B cell (primary cell): ENCODE results near the gene ARSD. TPM values are rescaled to one million over a fixed set of nuclear protein-coding genes. Genes with fewer than 3 reads are reported as not detected.

ENCODE experiments used
- ATAC-seq: fragments of 200-7000 bp; cut with Tn5 transposase; one replicate; pipeline ENCODE4 v1.10.0; 2021; ENCODE audit warnings: low read depth, mild to moderate bottlenecking, moderate number of reproducible peaks, moderate library complexity
- CTCF ChIA-PET: fragments of 350-600 bp; sonication (Branson Sonifier 250); formaldehyde crosslinking; loops from one replicate; lab custom pipeline; 2021; ENCODE audit warnings: antibody characterized with exemption, inconsistent platforms; lab: Charles Lee
- POLR2A ChIA-PET: fragments of 350-600 bp; sonication (Branson Sonifier 250); formaldehyde crosslinking; loops from one replicate; lab custom pipeline; 2021; ENCODE audit warnings: antibody characterized with exemption; lab: Charles Lee
- DNase-seq: peaks from one replicate; pipeline ENCODE4 v3.0.0; 2013
- H2AFZ ChIP-seq: 2 replicates; pipeline ENCODE4 v1.6.1; 2012; ENCODE audit warnings: mild to moderate bottlenecking, low read depth, low read length; ENCODE audit not compliant: insufficient read depth, poor library complexity, severe bottlenecking
- H3K27ac ChIP-seq, 2 donors: 1 replicate in 1 of 2; 2 replicates in 1 of 2; pipeline ENCODE4 v1.5.1; 2012 to 2013; ENCODE audit warnings: low read length in 2 of 2, mild to moderate bottlenecking in 2 of 2, moderate library complexity in 1 of 2
- H3K27me3 ChIP-seq, 4 experiments: fragments of 200-600 bp in 1 of 4; sonication (generic) in 1 of 4; replicated peaks in 1 of 4; 1 replicate in 2 of 4; 2 replicates in 2 of 4; pipeline versions ENCODE4 v1.6.1 to v1.7.0; 2013 to 2016; ENCODE audit warnings: low read length in 3 of 4, mild to moderate bottlenecking in 2 of 4, mixed read lengths in 1 of 4, moderate library complexity in 1 of 4; ENCODE audit not compliant: insufficient read depth in 4 of 4, control insufficient read depth in 3 of 4; ENCODE audit errors: control extremely low read depth in 1 of 4
- H3K36me3 ChIP-seq, 2 experiments: replicated peaks in 1 of 2; 1 replicate in 1 of 2; 2 replicates in 1 of 2; pipeline versions ENCODE4 v1.6.1 to v1.7.1; 2013; ENCODE audit warnings: low read length in 1 of 2; ENCODE audit not compliant: insufficient read depth in 2 of 2, control insufficient read depth in 1 of 2; ENCODE audit errors: control extremely low read depth in 1 of 2, extremely low read depth in 1 of 2
- H3K4me1 ChIP-seq, 2 donors: fragments of 200-600 bp in 1 of 2; sonication (generic) in 1 of 2; 1 replicate in 1 of 2; 2 replicates in 1 of 2; pipeline versions ENCODE4 v1.5.1 to v1.6.1; 2013 to 2017; ENCODE audit warnings: low read length in 2 of 2; ENCODE audit not compliant: control insufficient read depth in 2 of 2, insufficient read depth in 2 of 2
- H3K4me2 ChIP-seq: replicated peaks from 2 replicates; pipeline ENCODE3; 2012; ENCODE audit warnings: mild to moderate bottlenecking, low read depth, low read length; ENCODE audit not compliant: poor library complexity, severe bottlenecking
- H3K4me3 ChIP-seq, 5 experiments: fragments of 200-600 bp in 1 of 5; sonication (generic) in 1 of 5; 1 replicate in 3 of 5; 2 replicates in 2 of 5; pipeline versions ENCODE4 v1.5.1 to v1.7.0; 2011 to 2016; ENCODE audit warnings: low read length in 4 of 5, mild to moderate bottlenecking in 4 of 5, low read depth in 2 of 5, control low read depth in 1 of 5, moderate library complexity in 1 of 5; ENCODE audit not compliant: insufficient read depth in 1 of 5; ENCODE audit errors: control extremely low read depth in 1 of 5, extremely low read depth in 1 of 5
- H3K79me2 ChIP-seq: fragments of 200-600 bp; sonication (generic); one replicate; pipeline ENCODE4 v1.6.0; 2016; ENCODE audit warnings: low read length; ENCODE audit not compliant: control insufficient read depth, insufficient read depth
- H3K9ac ChIP-seq: fragments of 200-600 bp; sonication (generic); 2 replicates; pipeline ENCODE4 v1.6.1; 2017; ENCODE audit warnings: mild to moderate bottlenecking, low read length, moderate library complexity
- H3K9me3 ChIP-seq, 3 donors: one replicate each; pipeline versions ENCODE4 v1.6.1 to v1.7.1; 2013; ENCODE audit warnings: low read length in 2 of 3; ENCODE audit not compliant: control insufficient read depth in 2 of 3, insufficient read depth in 1 of 3; ENCODE audit errors: control extremely low read depth in 1 of 3
- H4K20me1 ChIP-seq: 2 replicates; pipeline ENCODE4 v1.6.0; 2012; ENCODE audit warnings: mild to moderate bottlenecking, low read length; ENCODE audit not compliant: insufficient read depth, control insufficient read depth, poor library complexity, severe bottlenecking
- H3K27ac Mint-ChIP-seq: one replicate; pipeline ENCODE4 v1.8.0; 2021; ENCODE audit warnings: mixed read lengths
- H3K27me3 Mint-ChIP-seq: one replicate; pipeline ENCODE4 v1.8.0; 2021; ENCODE audit warnings: mixed read lengths
- H3K4me1 Mint-ChIP-seq: one replicate; pipeline ENCODE4 v1.8.0; 2021; ENCODE audit warnings: mixed read lengths
- H3K4me3 Mint-ChIP-seq: one replicate; pipeline ENCODE4 v1.8.0; 2021; ENCODE audit warnings: mixed read lengths
- H3K9me3 Mint-ChIP-seq: one replicate; pipeline ENCODE4 v1.8.0; 2022; ENCODE audit warnings: mixed read lengths; ENCODE audit not compliant: insufficient read depth
- EZH2 ChIP-seq: IDR thresholded peaks from 2 replicates; pipeline ENCODE4 v1.6.1; 2012; ENCODE audit warnings: borderline replicate concordance, low read depth, mild to moderate bottlenecking, moderate library complexity, low read length; ENCODE audit not compliant: insufficient read depth, poor library complexity, severe bottlenecking
- WGBS: methylation state at CpG from one replicate; pipeline ENCODE4 v1.1.5; 2013; ENCODE audit warnings: missing lambda C conversion rate; ENCODE audit not compliant: insufficient coverage; 5-methylcytosine and 5-hydroxymethylcytosine counted together
- intact Hi-C: fragments of 100-400 bp; cut with micrococcal nuclease; formaldehyde crosslinking; loops from one replicate; pipeline ENCODE4 v1.10.0; 2022
- polyA plus RNA-seq: library from polyadenylated mRNA; depleted of rRNA; stranded (reverse); fragments of >200 nt; gene quantifications from 2 replicates; pipeline ENCODE4 v1.2.3, GENCODE V29; 2012
- total RNA-seq, 2 donors: library from RNA; stranded (reverse); fragments of 120-200 nt in 1 of 2; gene quantifications; 1 replicate in 1 of 2; 2 replicates in 1 of 2; pipeline versions ENCODE4 v1.2.3 to v1.2.4, GENCODE V29; 2013 to 2022
- TF ChIP-seq, protein P1 (sequence below): fragments of 200-600 bp; IDR thresholded peaks from one replicate; pipeline ENCODE4 v1.8.0; 2022; ENCODE audit warnings: antibody characterized with exemption, mild to moderate bottlenecking

Gene ARSD
- total and polyA plus RNA-seq, 2 donors (not counting 1 experiment from before 2014, with no cell fraction given): 2.7 to 13.3 TPM

- DNase-seq (no peak), ATAC-seq (no peak)
- no peak overlapping the region for H3K27ac Mint-ChIP-seq
- intact Hi-C loops: no loop called here
- no peak overlapping the region for H2AFZ ChIP-seq
- H3K9me3 Mint-ChIP-seq: no peaks in the 10 kb centered on the region
- ChIA-PET CTCF (no interaction called here), POLR2A (no interaction called here)
- no peak overlapping the region for H3K27ac ChIP-seq
- no peaks in the 10 kb centered on the region for H3K36me3 ChIP-seq
- peaks cover 3% of the 10 kb centered on the region for H3K4me1 Mint-ChIP-seq
- H3K4me2 ChIP-seq: no peak overlapping the region
- no peaks in the 10 kb centered on the region for H3K79me2 ChIP-seq
- H3K9me3 ChIP-seq: peaks cover 0 to 5% (median 0%) of the 10 kb centered on the region in 3 donors
- H4K20me1 ChIP-seq: no peaks in the 10 kb centered on the region
- no peaks in the 10 kb centered on the region for H3K4me1 ChIP-seq
- H3K27me3 ChIP-seq: no peaks in the 10 kb centered on the region
- TF ChIP-seq, protein P1, sequence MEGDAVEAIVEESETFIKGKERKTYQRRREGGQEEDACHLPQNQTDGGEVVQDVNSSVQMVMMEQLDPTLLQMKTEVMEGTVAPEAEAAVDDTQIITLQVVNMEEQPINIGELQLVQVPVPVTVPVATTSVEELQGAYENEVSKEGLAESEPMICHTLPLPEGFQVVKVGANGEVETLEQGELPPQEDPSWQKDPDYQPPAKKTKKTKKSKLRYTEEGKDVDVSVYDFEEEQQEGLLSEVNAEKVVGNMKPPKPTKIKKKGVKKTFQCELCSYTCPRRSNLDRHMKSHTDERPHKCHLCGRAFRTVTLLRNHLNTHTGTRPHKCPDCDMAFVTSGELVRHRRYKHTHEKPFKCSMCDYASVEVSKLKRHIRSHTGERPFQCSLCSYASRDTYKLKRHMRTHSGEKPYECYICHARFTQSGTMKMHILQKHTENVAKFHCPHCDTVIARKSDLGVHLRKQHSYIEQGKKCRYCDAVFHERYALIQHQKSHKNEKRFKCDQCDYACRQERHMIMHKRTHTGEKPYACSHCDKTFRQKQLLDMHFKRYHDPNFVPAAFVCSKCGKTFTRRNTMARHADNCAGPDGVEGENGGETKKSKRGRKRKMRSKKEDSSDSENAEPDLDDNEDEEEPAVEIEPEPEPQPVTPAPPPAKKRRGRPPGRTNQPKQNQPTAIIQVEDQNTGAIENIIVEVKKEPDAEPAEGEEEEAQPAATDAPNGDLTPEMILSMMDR: no peak
- no peak for TF ChIP-seq EZH2
- no peak overlapping the region for H3K4me3 Mint-ChIP-seq
- H3K4me3 ChIP-seq: no peak overlapping the region
- no peak overlapping the region for H3K9ac ChIP-seq
- H3K27me3 Mint-ChIP-seq: no peaks in the 10 kb centered on the region
- WGBS: 100% methylated on average over 1 of the region's 14 CpGs
Observed at GRCh38 chrX:2967584-2967983, 38.4 kb upstream of the ARSD start.

DNA sequence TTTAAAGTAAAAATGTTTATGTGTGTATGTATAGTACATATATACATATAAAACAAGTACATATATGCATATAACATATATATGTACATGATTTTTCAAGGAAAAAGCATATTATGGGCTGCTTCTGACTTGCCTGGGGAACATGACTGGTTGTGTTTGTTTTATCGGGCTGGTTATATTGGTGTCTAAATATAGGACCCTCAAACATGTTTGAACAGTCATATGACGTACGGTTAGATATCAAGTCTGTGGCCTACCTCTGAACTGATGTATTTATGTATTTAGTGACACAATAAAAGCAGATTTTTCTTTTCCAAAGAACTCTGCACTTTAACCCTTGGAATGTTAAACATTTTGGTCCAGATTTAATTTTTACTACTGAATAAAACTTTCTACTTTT, 37.9 kb upstream of the ARSD start:
- Histone ChIP-seq H3K79me2 (no peaks in the 10 kb centered on the region), H2AFZ (no peak overlapping the region), H3K4me3 (no peak overlapping the region), H4K20me1 (no peaks in the 10 kb centered on the region), H3K9me3 (peaks cover 0 to 5% (median 0%) of the 10 kb centered on the region in 3 donors), H3K4me2 (no peak overlapping the region), H3K27ac (no peak overlapping the region), H3K27me3 (no peaks in the 10 kb centered on the region), H3K36me3 (no peaks in the 10 kb centered on the region), H3K9ac (no peak overlapping the region), H3K4me1 (no peaks in the 10 kb centered on the region)
- no CpG with 5 or more reads among the region's 3 CpGs for WGBS
- Mint-ChIP-seq H3K4me3 (no peak overlapping the region), H3K4me1 (peaks cover 3% of the 10 kb centered on the region), H3K9me3 (no peaks in the 10 kb centered on the region), H3K27ac (no peak overlapping the region), H3K27me3 (no peaks in the 10 kb centered on the region)
- ChIA-PET CTCF (no interaction called here), POLR2A (no interaction called here)
- intact Hi-C loops: no loop called here
- ATAC-seq (no peak), DNase-seq (no peak)
- TF ChIP-seq, protein P1: no peak
- no peak for TF ChIP-seq EZH2
